ENCODE results near the gene ODAD4.

DNA sequence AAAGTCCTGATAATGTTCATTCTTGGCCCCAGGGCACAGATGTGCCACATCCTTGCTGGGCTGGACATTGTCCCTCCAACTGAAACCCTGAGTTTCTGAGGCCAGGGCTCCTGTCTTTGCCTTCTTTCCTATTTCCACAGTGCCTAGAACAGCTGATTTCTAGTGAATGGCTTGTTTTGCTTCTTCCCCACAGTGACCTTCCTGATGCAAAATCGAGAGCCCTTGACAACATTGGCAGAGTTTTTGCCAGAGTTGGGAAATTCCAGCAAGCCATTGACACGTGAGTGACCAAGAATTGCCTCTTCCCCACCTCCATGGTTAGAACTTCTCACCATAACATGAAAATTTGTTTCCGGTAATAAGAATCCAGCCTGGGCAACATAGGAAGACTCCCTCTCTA lies 14.5 kb downstream of the ODAD4 start:
- TF ChIP-seq EZH2 (IDR thresholded peaks at IDR 0.05; ENCODE audit: low read length, unreplicated experiment): no peak
- TF ChIP-seq, protein P1, sequence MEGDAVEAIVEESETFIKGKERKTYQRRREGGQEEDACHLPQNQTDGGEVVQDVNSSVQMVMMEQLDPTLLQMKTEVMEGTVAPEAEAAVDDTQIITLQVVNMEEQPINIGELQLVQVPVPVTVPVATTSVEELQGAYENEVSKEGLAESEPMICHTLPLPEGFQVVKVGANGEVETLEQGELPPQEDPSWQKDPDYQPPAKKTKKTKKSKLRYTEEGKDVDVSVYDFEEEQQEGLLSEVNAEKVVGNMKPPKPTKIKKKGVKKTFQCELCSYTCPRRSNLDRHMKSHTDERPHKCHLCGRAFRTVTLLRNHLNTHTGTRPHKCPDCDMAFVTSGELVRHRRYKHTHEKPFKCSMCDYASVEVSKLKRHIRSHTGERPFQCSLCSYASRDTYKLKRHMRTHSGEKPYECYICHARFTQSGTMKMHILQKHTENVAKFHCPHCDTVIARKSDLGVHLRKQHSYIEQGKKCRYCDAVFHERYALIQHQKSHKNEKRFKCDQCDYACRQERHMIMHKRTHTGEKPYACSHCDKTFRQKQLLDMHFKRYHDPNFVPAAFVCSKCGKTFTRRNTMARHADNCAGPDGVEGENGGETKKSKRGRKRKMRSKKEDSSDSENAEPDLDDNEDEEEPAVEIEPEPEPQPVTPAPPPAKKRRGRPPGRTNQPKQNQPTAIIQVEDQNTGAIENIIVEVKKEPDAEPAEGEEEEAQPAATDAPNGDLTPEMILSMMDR (conservative IDR thresholded peaks at IDR 0.05; ENCODE audit: low read depth, low read length): no peak
- TF ChIP-seq EZH2phosphoT487 (IDR thresholded peaks at IDR 0.05; ENCODE audit: borderline replicate concordance, low read length): no peak
